Measurements from ENCODE around the gene PRICKLE4. TPM values are rescaled to one million over a fixed set of nuclear protein-coding genes. Genes with fewer than 3 reads are reported as not detected.

The PRICKLE4 gene
- total RNA-seq, 1 experiment from 2014 or later: 1.5 TPM

- ChIA-PET CTCF (interaction anchor here (1.6 to 1.7 kb wide), 2 partner anchors 11 to 245 kb away, joined by 4 to 5 read pairs; partner anchors contain the start of gene TOMM6), POLR2A (no interaction called here)
- no peak overlapping the region for H3K27ac Mint-ChIP-seq
- H3K36me3 Mint-ChIP-seq: peaks cover 14% of the 10 kb centered on the region
- ATAC-seq (no peak), DNase-seq (ENCODE audit: low spot score) (no peak)
- TF ChIP-seq GABPB1 (CRISPR knock-in tag; IDR thresholded peaks at IDR 0.05): no peak
- no peak for TF ChIP-seq ZBTB43 (CRISPR knock-in tag; IDR thresholded peaks at IDR 0.05)
- TF ChIP-seq NFATC4 (CRISPR knock-in tag; IDR thresholded peaks at IDR 0.05): no peak
- TF ChIP-seq NR3C1 (CRISPR knock-in tag; conservative IDR thresholded peaks at IDR 0.05; ENCODE audit: low read depth): no peak
- no peak for TF ChIP-seq AFF4 (CRISPR knock-in tag; IDR thresholded peaks at IDR 0.05; ENCODE audit: borderline replicate concordance)
- no peak for TF ChIP-seq ZNF425 (CRISPR knock-in tag; conservative IDR thresholded peaks at IDR 0.05)
- no peak for TF ChIP-seq NR1H2 (CRISPR knock-in tag; IDR thresholded peaks at IDR 0.05)
- TF ChIP-seq HMGA2 (CRISPR knock-in tag; IDR thresholded peaks at IDR 0.05): no peak
- no peak for TF ChIP-seq IRF2 (CRISPR knock-in tag; IDR thresholded peaks at IDR 0.05; ENCODE audit: borderline replicate concordance, low read depth)
- TF ChIP-seq E2F4 (CRISPR knock-in tag; IDR thresholded peaks at IDR 0.05; ENCODE audit: borderline replicate concordance, low read depth): no peak
- TF ChIP-seq MYBL2 (CRISPR knock-in tag; IDR thresholded peaks at IDR 0.05): no peak
- TF ChIP-seq CDX4 (CRISPR knock-in tag; IDR thresholded peaks at IDR 0.05; ENCODE audit: borderline replicate concordance): no peak
- no peak for TF ChIP-seq TEAD4 (CRISPR knock-in tag; IDR thresholded peaks at IDR 0.05)
- TF ChIP-seq GRHL2 (CRISPR knock-in tag; IDR thresholded peaks at IDR 0.05; ENCODE audit: insufficient replicate concordance, severe bottlenecking): no peak
- TF ChIP-seq ZNF671 (CRISPR knock-in tag; IDR thresholded peaks at IDR 0.05): no peak
- TF ChIP-seq NFE2L1 (CRISPR knock-in tag; IDR thresholded peaks at IDR 0.05): no peak
- TF ChIP-seq FOXJ3 (CRISPR knock-in tag; IDR thresholded peaks at IDR 0.05; ENCODE audit: borderline replicate concordance): no peak
- no peak for TF ChIP-seq AR (CRISPR knock-in tag; IDR thresholded peaks at IDR 0.05)
- no peak for TF ChIP-seq ZMAT4 (CRISPR knock-in tag; IDR thresholded peaks at IDR 0.05)
- TF ChIP-seq IRF1 (CRISPR knock-in tag; IDR thresholded peaks at IDR 0.05): no peak
- H3K4me3 Mint-ChIP-seq: no peak overlapping the region
- no peaks in the 10 kb centered on the region for H3K27me3 Mint-ChIP-seq (ENCODE audit: low read depth)
- no peaks in the 10 kb centered on the region for H3K4me1 Mint-ChIP-seq
- no peaks in the 10 kb centered on the region for H3K9me3 Mint-ChIP-seq
Observed at GRCh38 chr6:41798901-41799558, 18.4 kb downstream of the PRICKLE4 start.
